ENCODE measurements around the gene ROBO1. TPM values are rescaled to one million over a fixed set of nuclear protein-coding genes. Genes with fewer than 3 reads are reported as not detected.

Gene ROBO1
- total and polyA plus RNA-seq, 2 of the 13 experiments (the other 11 are each of a cell fraction or from before 2014, with no cell fraction given) = 52.2 to 71.0 TPM

DNA sequence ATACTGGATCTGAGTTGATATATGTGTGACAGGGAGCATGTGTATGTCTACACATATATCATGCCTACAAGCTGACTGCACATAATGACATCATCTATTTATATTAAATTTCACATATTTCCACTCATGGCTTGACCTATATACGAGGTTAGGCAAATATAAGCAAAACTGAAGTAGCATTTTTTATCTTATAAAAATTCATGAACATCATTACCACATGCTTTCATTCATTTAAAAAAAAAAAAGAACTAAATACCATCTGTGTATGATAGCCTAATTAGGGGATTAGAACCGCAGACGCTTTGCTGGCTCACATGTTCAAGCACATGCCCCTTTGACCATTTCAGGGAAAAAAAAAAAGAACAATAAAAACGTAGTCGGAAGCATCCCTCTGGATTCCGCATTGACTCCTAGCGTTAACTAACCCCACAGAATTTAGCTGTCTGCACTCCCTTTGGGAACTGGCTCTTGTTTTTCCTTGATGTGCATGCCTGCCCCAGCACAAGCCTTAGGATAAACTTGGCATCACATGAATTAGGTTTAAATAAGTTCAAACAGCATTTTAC is 888.4 kb downstream of the ROBO1 start:
- FAIRE-seq (no peak), DNase-seq (ENCODE audit: low spot score) (no peak), ATAC-seq (peak; percentile 35)
- no peak overlapping the region for H3K4me3 ChIP-seq (replicated peaks in 1 of 3; ENCODE audit: insufficient read depth in 1 of 3, low read depth in 2 of 3, low read length in 3 of 3)
- intact Hi-C loops (cut with micrococcal nuclease; ENCODE audit: unreplicated experiment) = loop anchor here (2.0 kb wide), 1 partner anchor 31 kb away; no protein-coding TSS in a partner anchor
- BruUV-seq (replicated peaks) = no TSS peak
- no peaks in the 10 kb centered on the region for H3K27me3 ChIP-seq (ENCODE audit: control insufficient read depth in 1 of 2, insufficient read depth in 2 of 2, low read length in 2 of 2)
- no peak overlapping the region; the same call in 1 of the 2 replicates for H3K9ac ChIP-seq (ENCODE audit: insufficient read depth, low read depth, low read length)
- H3K36me3 ChIP-seq (replicated peaks in 1 of 2; ENCODE audit: control insufficient read depth in 1 of 2, insufficient read depth in 2 of 2, low read length in 2 of 2) = no peaks in the 10 kb centered on the region; a peak in 1 of 5 replicates
- 89% methylated on average over 7 of the region's 7 CpGs for WGBS (ENCODE audit: low lambda C conversion rate)
- ChIA-PET POLR2A (no interaction called here), CTCF (ENCODE audit: low intra/inter-chr PET ratio, low total read pairs) (no interaction called here)
- no peaks in the 10 kb centered on the region for H3K9me3 ChIP-seq (ENCODE audit: low read length)
- H3K4me2 ChIP-seq (ENCODE audit: low read depth, low read length) = peak overlapping the region; percentile 51
- H3K79me2 ChIP-seq (ENCODE audit: insufficient read depth, low read length) = peaks cover 74% of the 10 kb centered on the region
- peaks cover 63% of the 10 kb centered on the region for H3K4me1 ChIP-seq (ENCODE audit: insufficient read depth, low read length)
- H2AFZ ChIP-seq (ENCODE audit: low read length) = no peak overlapping the region
- H3K27ac ChIP-seq (ENCODE audit: extremely low read length, insufficient read depth, low read length) = peak overlapping the region; percentile 50
- in situ Hi-C loops (cut with HindIII; ENCODE audit: extremely low pct_ligation_motif_present, low pct_unique_long_range_greater_than_20kb) = no loop called here
- H4K20me1 ChIP-seq (ENCODE audit: insufficient read depth, low read length) = no peaks in the 10 kb centered on the region; the same call in 1 of the 2 replicates
- no peak for TF ChIP-seq SKI (IDR thresholded peaks at IDR 0.05; ENCODE audit: partially characterized antibody)
- TF ChIP-seq RARA (CRISPR knock-in tag; IDR thresholded peaks at IDR 0.05) = no peak
- peak; percentile 1; the same call in 1 of the 2 replicates for TF ChIP-seq MED1 (CRISPR knock-in tag; IDR thresholded peaks at IDR 0.05)
- TF ChIP-seq, protein P1, sequence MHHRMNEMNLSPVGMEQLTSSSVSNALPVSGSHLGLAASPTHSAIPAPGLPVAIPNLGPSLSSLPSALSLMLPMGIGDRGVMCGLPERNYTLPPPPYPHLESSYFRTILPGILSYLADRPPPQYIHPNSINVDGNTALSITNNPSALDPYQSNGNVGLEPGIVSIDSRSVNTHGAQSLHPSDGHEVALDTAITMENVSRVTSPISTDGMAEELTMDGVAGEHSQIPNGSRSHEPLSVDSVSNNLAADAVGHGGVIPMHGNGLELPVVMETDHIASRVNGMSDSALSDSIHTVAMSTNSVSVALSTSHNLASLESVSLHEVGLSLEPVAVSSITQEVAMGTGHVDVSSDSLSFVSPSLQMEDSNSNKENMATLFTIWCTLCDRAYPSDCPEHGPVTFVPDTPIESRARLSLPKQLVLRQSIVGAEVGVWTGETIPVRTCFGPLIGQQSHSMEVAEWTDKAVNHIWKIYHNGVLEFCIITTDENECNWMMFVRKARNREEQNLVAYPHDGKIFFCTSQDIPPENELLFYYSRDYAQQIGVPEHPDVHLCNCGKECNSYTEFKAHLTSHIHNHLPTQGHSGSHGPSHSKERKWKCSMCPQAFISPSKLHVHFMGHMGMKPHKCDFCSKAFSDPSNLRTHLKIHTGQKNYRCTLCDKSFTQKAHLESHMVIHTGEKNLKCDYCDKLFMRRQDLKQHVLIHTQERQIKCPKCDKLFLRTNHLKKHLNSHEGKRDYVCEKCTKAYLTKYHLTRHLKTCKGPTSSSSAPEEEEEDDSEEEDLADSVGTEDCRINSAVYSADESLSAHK (CRISPR knock-in tag; IDR thresholded peaks at IDR 0.05; ENCODE audit: borderline replicate concordance) = no peak
- TF ChIP-seq ZNF652 (CRISPR knock-in tag; IDR thresholded peaks at IDR 0.05; ENCODE audit: borderline replicate concordance, low read depth) = no peak
- TF ChIP-seq ZKSCAN1 (IDR thresholded peaks at IDR 0.05; ENCODE audit: low read length) = no peak
- TF ChIP-seq, protein P2, sequence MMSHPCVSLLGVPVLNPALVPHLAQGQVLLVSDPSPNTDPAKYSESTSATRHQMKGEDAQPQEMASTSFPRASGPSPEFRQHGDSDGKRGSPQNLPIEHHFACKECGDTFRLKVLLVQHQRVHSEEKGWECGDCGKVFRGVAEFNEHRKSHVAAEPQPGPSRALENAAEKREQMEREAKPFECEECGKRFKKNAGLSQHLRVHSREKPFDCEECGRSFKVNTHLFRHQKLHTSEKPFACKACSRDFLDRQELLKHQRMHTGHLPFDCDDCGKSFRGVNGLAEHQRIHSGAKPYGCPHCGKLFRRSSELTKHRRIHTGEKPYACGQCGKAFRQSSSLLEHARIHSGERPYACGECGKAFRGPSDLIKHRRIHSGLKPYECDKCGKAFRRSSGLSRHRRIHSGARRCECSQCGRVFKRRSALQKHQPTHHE (CRISPR knock-in tag; IDR thresholded peaks at IDR 0.05; ENCODE audit: borderline replicate concordance) = no peak
- TF ChIP-seq ZNF143 (CRISPR knock-in tag; IDR thresholded peaks at IDR 0.05) = no peak
- TF ChIP-seq, protein P3, sequence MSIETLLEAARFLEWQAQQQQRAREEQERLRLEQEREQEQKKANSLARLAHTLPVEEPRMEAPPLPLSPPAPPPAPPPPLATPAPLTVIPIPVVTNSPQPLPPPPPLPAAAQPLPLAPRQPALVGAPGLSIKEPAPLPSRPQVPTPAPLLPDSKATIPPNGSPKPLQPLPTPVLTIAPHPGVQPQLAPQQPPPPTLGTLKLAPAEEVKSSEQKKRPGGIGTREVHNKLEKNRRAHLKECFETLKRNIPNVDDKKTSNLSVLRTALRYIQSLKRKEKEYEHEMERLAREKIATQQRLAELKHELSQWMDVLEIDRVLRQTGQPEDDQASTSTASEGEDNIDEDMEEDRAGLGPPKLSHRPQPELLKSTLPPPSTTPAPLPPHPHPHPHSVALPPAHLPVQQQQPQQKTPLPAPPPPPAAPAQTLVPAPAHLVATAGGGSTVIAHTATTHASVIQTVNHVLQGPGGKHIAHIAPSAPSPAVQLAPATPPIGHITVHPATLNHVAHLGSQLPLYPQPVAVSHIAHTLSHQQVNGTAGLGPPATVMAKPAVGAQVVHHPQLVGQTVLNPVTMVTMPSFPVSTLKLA (IDR thresholded peaks at IDR 0.05) = 0 out of 2 replicates have a peak, but pooled peaks have one; percentile 23
- 0 out of 2 replicates have a peak, but pooled peaks have one; percentile 5 for TF ChIP-seq GATAD2A (CRISPR knock-in tag; IDR thresholded peaks at IDR 0.05)
- TF ChIP-seq SIN3A (IDR thresholded peaks at IDR 0.05; ENCODE audit: borderline replicate concordance, low read depth, low read length) = no peak
- TF ChIP-seq ZSCAN9 (CRISPR knock-in tag; IDR thresholded peaks at IDR 0.05; ENCODE audit: borderline replicate concordance) = no peak
- no peak for TF ChIP-seq TCF12 (IDR thresholded peaks at IDR 0.05)
- TF ChIP-seq TCF12 (CRISPR knock-in tag; IDR thresholded peaks at IDR 0.05) = no peak
- no peak for TF ChIP-seq ZNF552 (CRISPR knock-in tag; IDR thresholded peaks at IDR 0.05; ENCODE audit: borderline replicate concordance)
- TF ChIP-seq ZNF207 (IDR thresholded peaks at IDR 0.05; ENCODE audit: borderline replicate concordance) = no peak
- TF ChIP-seq, protein P4, sequence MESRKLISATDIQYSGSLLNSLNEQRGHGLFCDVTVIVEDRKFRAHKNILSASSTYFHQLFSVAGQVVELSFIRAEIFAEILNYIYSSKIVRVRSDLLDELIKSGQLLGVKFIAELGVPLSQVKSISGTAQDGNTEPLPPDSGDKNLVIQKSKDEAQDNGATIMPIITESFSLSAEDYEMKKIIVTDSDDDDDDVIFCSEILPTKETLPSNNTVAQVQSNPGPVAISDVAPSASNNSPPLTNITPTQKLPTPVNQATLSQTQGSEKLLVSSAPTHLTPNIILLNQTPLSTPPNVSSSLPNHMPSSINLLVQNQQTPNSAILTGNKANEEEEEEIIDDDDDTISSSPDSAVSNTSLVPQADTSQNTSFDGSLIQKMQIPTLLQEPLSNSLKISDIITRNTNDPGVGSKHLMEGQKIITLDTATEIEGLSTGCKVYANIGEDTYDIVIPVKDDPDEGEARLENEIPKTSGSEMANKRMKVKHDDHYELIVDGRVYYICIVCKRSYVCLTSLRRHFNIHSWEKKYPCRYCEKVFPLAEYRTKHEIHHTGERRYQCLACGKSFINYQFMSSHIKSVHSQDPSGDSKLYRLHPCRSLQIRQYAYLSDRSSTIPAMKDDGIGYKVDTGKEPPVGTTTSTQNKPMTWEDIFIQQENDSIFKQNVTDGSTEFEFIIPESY (CRISPR knock-in tag; IDR thresholded peaks at IDR 0.05) = no peak
- TF ChIP-seq ZBTB7B (CRISPR knock-in tag; IDR thresholded peaks at IDR 0.05) = no peak
- TF ChIP-seq ZNF331 (CRISPR knock-in tag; IDR thresholded peaks at IDR 0.05) = no peak
